Activated CD4-positive, CD25-positive, alpha-beta regulatory T cell treated with anti-CD3 and anti-CD28 coated beads, Interleukin-2, amount 50 U/mL, for 16 hours (primary cell): ENCODE data around the gene OR51M1.

Experiments used
- DNase-seq: peaks from one replicate; pipeline ENCODE4 v3.0.0-alpha.2; 2020; ENCODE audit warnings: low read depth, low spot score

Gene OR51M1

DNA sequence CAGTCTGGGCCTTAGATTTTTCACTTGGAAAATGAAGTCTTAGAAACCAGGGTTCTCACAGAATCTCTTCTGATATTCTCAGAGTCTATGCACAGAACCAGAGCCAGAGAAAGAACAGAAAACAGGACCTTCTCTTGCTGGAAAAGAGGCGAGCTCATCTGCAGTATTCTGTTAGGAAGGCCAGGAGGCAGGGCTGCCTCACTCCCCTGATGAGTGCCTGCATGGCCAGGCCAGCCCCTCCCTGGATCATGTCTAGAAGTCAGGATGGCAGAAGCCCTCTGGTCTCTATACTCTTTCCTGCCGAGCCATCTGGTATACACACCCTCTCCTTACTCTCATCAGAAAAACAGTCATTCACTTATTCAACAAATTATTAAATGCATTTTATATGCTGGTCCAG is 723 bp downstream of the OR51M1 start:
- no peak for DNase-seq

DNA sequence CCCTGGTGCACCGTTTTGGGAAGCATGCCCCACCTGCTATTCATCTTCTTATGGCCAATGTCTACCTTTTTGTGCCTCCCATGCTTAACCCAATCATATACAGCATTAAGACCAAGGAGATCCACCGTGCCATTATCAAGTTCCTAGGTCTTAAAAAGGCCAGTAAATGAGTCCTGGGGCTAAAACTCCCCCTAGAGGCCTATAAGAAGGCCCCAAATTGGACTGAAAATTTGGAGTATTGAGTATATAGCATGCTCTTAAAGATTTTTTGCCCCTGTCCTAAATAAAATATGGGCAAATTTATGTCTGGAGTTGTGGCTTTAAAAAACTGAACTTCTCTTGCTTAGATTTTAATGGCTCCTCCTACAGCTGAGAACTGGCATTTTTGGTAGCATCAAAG is 6.6 kb downstream of the OR51M1 start:
- DNase-seq: no peak

DNA sequence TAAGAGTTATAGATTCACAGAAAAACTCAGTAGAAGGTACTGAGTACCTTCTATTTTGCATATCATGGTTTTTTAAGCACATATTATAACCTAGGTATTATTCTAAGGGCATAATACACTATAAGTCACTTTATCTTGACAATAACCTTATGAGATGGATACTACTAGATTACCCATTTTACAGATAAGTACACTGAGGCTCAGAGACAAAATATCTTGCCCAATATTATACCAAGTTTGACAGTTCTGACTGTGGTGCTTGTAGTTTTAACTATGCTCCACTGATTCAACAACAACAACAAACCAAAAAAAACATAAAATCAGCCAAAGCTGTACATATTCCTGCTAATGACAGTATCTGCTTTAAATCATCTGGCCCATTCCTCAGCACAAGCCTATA is 10.5 kb downstream of the OR51M1 start:
- no peak for DNase-seq

DNA sequence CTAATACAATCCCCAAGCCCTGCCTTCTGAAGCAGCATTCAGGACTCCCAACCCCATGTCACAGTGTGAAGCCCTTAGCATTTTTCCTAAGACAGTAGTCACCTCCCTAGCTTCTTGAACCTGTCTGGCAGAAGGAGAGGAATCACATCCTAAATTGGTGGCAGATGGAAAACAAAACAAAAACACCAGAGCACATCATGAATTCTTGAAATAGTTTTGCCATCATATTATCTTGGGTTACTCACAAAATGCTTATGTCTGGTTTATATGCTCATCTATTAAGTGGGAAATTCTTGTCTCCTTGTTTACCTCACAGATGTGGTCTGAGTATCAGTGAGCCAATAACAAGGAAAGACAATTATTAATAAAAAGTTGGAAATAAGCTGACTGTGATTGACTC is 15.3 kb downstream of the OR51M1 start:
- no peak for DNase-seq

DNA sequence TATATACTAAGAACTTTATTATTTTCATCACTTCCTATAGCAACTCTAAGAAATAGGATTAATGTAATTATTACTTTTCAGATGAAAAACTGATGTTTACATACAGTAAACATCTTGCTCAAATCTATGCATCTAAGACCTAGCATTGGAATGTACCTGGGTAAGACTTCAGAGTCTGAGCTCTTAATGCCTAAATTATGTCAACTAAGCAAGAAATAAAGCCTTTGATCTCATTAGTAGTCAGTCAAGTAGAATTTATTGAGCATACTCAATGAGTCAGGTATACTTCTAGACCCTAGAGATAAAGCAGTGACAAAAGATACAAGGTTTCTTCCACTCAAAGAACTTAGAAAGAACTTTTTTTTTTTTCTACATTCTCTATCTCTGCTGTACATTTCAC is 21.6 kb downstream of the OR51M1 start:
- no peak for DNase-seq

DNA sequence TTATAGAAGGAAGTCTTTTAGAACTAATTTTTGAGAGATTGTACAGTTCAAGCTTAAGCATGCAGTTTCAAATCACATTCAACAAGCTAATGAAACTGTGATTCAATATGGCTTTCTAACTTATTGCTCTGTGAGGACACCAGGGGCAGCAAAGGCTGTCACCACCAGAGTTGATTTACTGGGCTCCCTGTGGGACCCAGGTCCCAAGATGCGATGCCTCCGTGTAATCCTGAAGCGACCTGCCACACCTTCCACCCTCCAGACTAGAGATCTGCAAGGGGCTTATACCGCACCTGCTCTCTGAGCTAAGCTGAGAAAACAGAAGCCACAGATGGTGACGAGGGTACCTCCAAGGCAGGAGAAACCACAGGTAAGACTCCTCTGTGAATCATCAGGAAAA is 37.4 kb downstream of the OR51M1 start:
- no peak for DNase-seq

DNA sequence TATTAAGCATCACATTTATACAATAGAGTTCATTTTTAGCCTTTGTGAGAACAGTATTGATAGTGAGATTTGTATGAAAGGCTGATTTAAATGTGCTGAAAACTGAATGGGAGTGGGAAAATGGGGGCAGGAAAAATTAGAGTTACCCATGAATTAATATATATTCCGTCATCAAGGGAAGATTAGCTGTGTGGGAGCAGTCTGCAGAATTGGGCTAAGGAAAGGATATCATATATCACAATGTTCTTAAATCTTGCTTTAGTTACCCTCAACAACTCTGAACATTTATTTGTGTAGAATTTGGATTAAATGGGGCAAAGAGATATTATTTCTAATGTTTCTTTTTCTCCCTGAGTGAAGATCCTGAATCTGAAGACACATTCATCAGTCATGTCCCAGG is 38.2 kb downstream of the OR51M1 start, which contains the start of gene OR51Q1:
OR51Q1 (plus strand) TSS at position 301 of the 400 bp plus-strand sequence; CDS start at position 391, 90 bp downstream.
- no peak for DNase-seq

DNA sequence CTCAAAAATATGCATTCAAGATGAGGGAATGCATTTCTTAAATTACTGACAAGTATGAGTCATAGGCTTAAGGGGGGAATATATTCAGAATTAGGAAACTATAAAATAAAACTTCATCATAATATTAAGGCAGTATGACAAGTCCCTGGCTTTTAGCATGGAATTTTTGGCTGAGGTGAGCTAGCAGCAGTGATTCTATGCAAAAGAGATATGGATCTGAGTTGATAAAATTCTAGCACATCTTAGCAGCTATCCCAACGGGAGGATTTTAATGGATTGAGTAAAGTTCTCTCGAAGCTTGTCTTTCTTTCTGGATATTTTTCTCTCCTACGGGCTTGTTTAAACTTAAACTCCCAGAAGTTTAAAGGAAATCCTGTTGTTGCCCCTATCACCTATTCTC is 39.5 kb downstream of the OR51M1 start:
- DNase-seq: no peak

DNA sequence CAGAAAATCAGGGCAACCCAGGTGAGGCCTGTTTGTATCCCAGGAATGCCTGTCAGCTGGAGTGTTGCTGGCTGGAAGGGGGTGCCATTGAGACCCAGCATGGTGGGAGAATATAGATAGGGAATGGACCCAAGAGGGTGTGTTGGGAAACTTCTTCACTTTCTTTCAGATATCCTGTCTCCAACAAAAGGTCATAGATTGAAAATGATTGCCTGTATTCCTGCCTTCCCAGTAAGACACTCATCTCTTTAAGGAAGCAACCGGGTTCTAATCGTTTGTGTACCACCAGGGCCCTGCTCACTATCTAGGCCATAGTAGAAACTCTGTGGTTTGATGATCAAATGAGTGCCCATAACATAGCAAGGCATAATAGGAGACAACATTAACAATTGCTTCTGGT is 57.8 kb downstream of the OR51M1 start, which contains the start of gene OR51I1:
OR51I1 (minus strand) TSS at position 101 of the 400 bp plus-strand sequence; CDS start at position 101, 0 bp downstream.
- no peak for DNase-seq
